ENCODE data around the gene NCAPG2.
"Not testable (repeated sequence)": the region's sequence is repeated elsewhere in the genome, so short reads cannot be mapped to it uniquely, and the experiment has no call there.

Gene NCAPG2

GRCh38 chr7:158666966-158667678 is 37.5 kb downstream of the NCAPG2 start:
- DNase-seq (ENCODE audit: low read depth) = not testable (repeated sequence)

- no peak for DNase-seq (ENCODE audit: low read depth)
These were observed 38.2 kb downstream of the NCAPG2 start for GRCh38 chr7:158666401-158666800.

- DNase-seq (ENCODE audit: low read depth) = no peak
These were observed 40.2 kb downstream of the NCAPG2 start for GRCh38 chr7:158664406-158664805.

- DNase-seq (ENCODE audit: low read depth) = no peak
These were observed 41.2 kb downstream of the NCAPG2 start for GRCh38 chr7:158663428-158663741.

- DNase-seq (ENCODE audit: low read depth) = no peak
These were observed 41.8 kb downstream of the NCAPG2 start for GRCh38 chr7:158662610-158663427.

GRCh38 chr7:158658475-158658874 is 46.1 kb downstream of the NCAPG2 start:
- DNase-seq (ENCODE audit: low read depth) = no peak

- DNase-seq (ENCODE audit: low read depth) = no peak
These were observed 47.3 kb downstream of the NCAPG2 start for GRCh38 chr7:158657189-158657746.

- no peak for DNase-seq (ENCODE audit: low read depth)
These were observed 48.6 kb downstream of the NCAPG2 start for GRCh38 chr7:158655931-158656441.

- no peak for DNase-seq (ENCODE audit: low read depth)
These were observed 49.1 kb downstream of the NCAPG2 start for GRCh38 chr7:158655507-158655906.

- DNase-seq (ENCODE audit: low read depth) = no peak
These were observed 52.5 kb downstream of the NCAPG2 start for GRCh38 chr7:158651968-158652565.

- DNase-seq (ENCODE audit: low read depth) = no peak
These were observed 53.8 kb downstream of the NCAPG2 start for GRCh38 chr7:158650821-158651225.

GRCh38 chr7:158649279-158649678 is 55.3 kb downstream of the NCAPG2 start:
- DNase-seq (ENCODE audit: low read depth) = no peak

GRCh38 chr7:158648787-158649186 is 55.8 kb downstream of the NCAPG2 start:
- DNase-seq (ENCODE audit: low read depth) = no peak

- no peak for DNase-seq (ENCODE audit: low read depth)
These were observed 56.4 kb downstream of the NCAPG2 start for GRCh38 chr7:158648168-158648567.

GRCh38 chr7:158647475-158647792 is 57.2 kb downstream of the NCAPG2 start:
- no peak for DNase-seq (ENCODE audit: low read depth)

- no peak for DNase-seq (ENCODE audit: low read depth)
These were observed 57.7 kb downstream of the NCAPG2 start for GRCh38 chr7:158646766-158647474.

- DNase-seq (ENCODE audit: low read depth) = no peak
These were observed 58.8 kb downstream of the NCAPG2 start for GRCh38 chr7:158645842-158646241.

GRCh38 chr7:158642149-158642548 is 62.5 kb downstream of the NCAPG2 start:
- DNase-seq (ENCODE audit: low read depth) = no peak

GRCh38 chr7:158638001-158638400 is 66.6 kb downstream of the NCAPG2 start:
- DNase-seq (ENCODE audit: low read depth) = no peak

- DNase-seq (ENCODE audit: low read depth) = no peak
These were observed 71.3 kb downstream of the NCAPG2 start for GRCh38 chr7:158633055-158633956.

- DNase-seq (ENCODE audit: low read depth) = no peak
These were observed 72.9 kb downstream of the NCAPG2 start for GRCh38 chr7:158631574-158632195.
